Suprapubic skin (tissue), 2 donors: ENCODE measurements around the gene SHC4.

Experiments used
- EP300 ChIP-seq: sonication (generic); formaldehyde crosslinking; IDR thresholded peaks from one replicate; pipeline ENCODE4 v1.6.1; 2017; ENCODE audit warnings: antibody characterized with exemption
- POLR2A ChIP-seq, 2 donors: fragments of 450-650 bp; IDR thresholded peaks; one replicate each; pipeline ENCODE4 v1.6.1; 2017; ENCODE audit warnings: antibody characterized with exemption in 2 of 2, mild to moderate bottlenecking in 2 of 2, moderate library complexity in 2 of 2

DNA sequence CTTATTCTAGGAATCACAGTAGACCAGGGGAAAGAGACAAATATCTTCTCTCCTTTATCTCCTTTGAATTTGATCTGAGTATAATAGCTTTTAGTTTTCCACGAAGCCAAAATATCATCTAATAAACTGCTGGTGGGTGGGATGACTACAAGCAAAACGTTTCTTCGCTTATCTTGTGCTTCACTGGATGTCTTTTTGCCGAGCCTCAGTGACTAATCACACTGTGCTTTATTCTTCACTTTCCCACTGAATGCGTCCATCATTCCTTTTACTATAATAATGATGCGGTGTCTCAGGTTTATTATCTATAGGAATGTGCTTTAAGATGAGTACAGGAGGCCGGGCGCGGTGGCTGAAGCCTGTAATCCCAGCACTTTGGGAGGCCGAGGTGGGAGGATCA, 185.4 kb downstream of the SHC4 start:
- TF ChIP-seq POLR2A (IDR thresholded peaks at IDR 0.05), result no peak
- TF ChIP-seq EP300, result no peak
